HepG2 (cell line): ENCODE results near the gene FAM193A. TPM values are rescaled to one million over a fixed set of nuclear protein-coding genes. Genes with fewer than 3 reads are reported as not detected.
A peak's percentile ranks its signal among the peaks of the same experiment; 100 is the strongest.

ENCODE experiments used
- AKAP8 ChIP-seq: sonication (generic); formaldehyde crosslinking; IDR thresholded peaks from 2 replicates; pipeline ENCODE4 v1.5.1; 2020; ENCODE audit warnings: mild to moderate bottlenecking, missing genetic modification reagents
- ARID4A ChIP-seq: sonication (generic); formaldehyde crosslinking; IDR thresholded peaks from 2 replicates; pipeline ENCODE4 v1.5.0; 2020; ENCODE audit warnings: mild to moderate bottlenecking, missing genetic modification reagents, borderline replicate concordance
- LRRFIP1 ChIP-seq: sonication (generic); formaldehyde crosslinking; conservative IDR thresholded peaks from 2 replicates; pipeline ENCODE4 v1.4.0; 2020; ENCODE audit warnings: missing genetic modification reagents
- MLLT10 ChIP-seq: sonication (generic); formaldehyde crosslinking; IDR thresholded peaks from 2 replicates; pipeline ENCODE4 v1.4.0; 2020; ENCODE audit warnings: missing genetic modification reagents
- MYPOP ChIP-seq: sonication (generic); formaldehyde crosslinking; IDR thresholded peaks from 2 replicates; pipeline ENCODE4 v1.8.1; 2023; ENCODE audit warnings: mild to moderate bottlenecking, moderate library complexity, missing genetic modification reagents
- THAP7 ChIP-seq: sonication (generic); formaldehyde crosslinking; IDR thresholded peaks from 2 replicates; pipeline ENCODE4 v1.8.1; 2023; ENCODE audit warnings: mild to moderate bottlenecking, missing genetic modification reagents
- ZBTB38 ChIP-seq: sonication (generic); formaldehyde crosslinking; IDR thresholded peaks from 2 replicates; pipeline ENCODE4 v1.5.1; 2020; ENCODE audit warnings: mild to moderate bottlenecking, missing genetic modification reagents
- ZGPAT ChIP-seq: IDR thresholded peaks from 2 replicates; pipeline ENCODE4 v1.6.1; 2016; ENCODE audit warnings: mild to moderate bottlenecking
- ZNF317 ChIP-seq: sonication (generic); formaldehyde crosslinking; IDR thresholded peaks from 2 replicates; pipeline ENCODE4 v1.5.0; 2020; ENCODE audit warnings: mild to moderate bottlenecking, missing genetic modification reagents
- ZNF672 ChIP-seq: sonication (generic); formaldehyde crosslinking; IDR thresholded peaks from 2 replicates; pipeline ENCODE4 v1.8.1; 2022; ENCODE audit warnings: missing genetic modification reagents
- ZNF687 ChIP-seq: sonication (generic); formaldehyde crosslinking; IDR thresholded peaks from 2 replicates; pipeline ENCODE4 v1.5.1; 2020; ENCODE audit warnings: mild to moderate bottlenecking, missing genetic modification reagents, moderate library complexity
- ZNF788 ChIP-seq: sonication (generic); formaldehyde crosslinking; IDR thresholded peaks from 2 replicates; pipeline ENCODE4 v1.5.0; 2020; ENCODE audit warnings: mild to moderate bottlenecking, missing genetic modification reagents, borderline replicate concordance
- polyA plus RNA-seq, 8 experiments: library from polyadenylated mRNA; depleted of rRNA in 3 of 8; stranded (reverse) in 7 of 8; unstranded in 1 of 8; fragments of >200 nt; fragmentation: Illumina TruSeq in 4 of 8; extraction: Trizol in 4 of 8; gene quantifications; 2 replicates each; pipeline versions ENCODE4 v1.2.1 to v1.2.3, GENCODE V29; 2011 to 2016; ENCODE audit warnings: low read depth in 4 of 8, missing spikeins in 1 of 8, mixed read lengths in 1 of 8; ENCODE audit not compliant: insufficient read depth in 1 of 8
- total RNA-seq, 5 experiments: library from RNA; depleted of rRNA; stranded (reverse); fragments of >200 nt; fragmentation: Illumina TruSeq; extraction: Trizol; gene quantifications; 2 replicates each; pipeline ENCODE4 v1.2.3, GENCODE V29; 2016; ENCODE audit warnings: low read depth in 1 of 5

Gene FAM193A
- total and polyA plus RNA-seq, 2 of the 13 experiments (the other 11 are each of a cell fraction or from before 2014, with no cell fraction given), result 5.7 to 8.7 TPM

- TF ChIP-seq ARID4A (CRISPR knock-in tag), result peak; percentile 38; the same call in 1 of the 2 replicates
- TF ChIP-seq ZNF788, result 0 out of 2 replicates have a peak, but pooled peaks have one; percentile 65
- 0 out of 2 replicates have a peak, but pooled peaks have one; percentile 38 for TF ChIP-seq AKAP8
- 0 out of 2 replicates have a peak, but pooled peaks have one; percentile 30 for TF ChIP-seq THAP7
- 0 out of 2 replicates have a peak, but pooled peaks have one; percentile 60 for TF ChIP-seq MYPOP (CRISPR knock-in tag)
- TF ChIP-seq ZBTB38 (CRISPR knock-in tag), result 0 out of 2 replicates have a peak, but pooled peaks have one; percentile 17
- no peak for TF ChIP-seq LRRFIP1 (CRISPR knock-in tag)
- no peak for TF ChIP-seq ZNF672 (CRISPR knock-in tag)
- no peak for TF ChIP-seq ZNF317 (CRISPR knock-in tag)
- no peak for TF ChIP-seq MLLT10 (CRISPR knock-in tag)
- TF ChIP-seq ZNF687 (CRISPR knock-in tag), result peak; percentile 93
- TF ChIP-seq ZGPAT (CRISPR knock-in tag), result peak; percentile 61; the same call in 1 of the 2 replicates
Observed at GRCh38 chr4:2733001-2733843, 196.8 kb downstream of the FAM193A start (continued).
